NCI-H2107 (cell line): ENCODE measurements around the gene PHF2.

Experiments
- DNase-seq: peaks from one replicate; lab custom pipeline; 2025; lab: John Stamatoyannopoulos, UW

The PHF2 gene

GRCh38 chr9:93568169-93568568 lies 8.2 kb upstream of the PHF2 start:
- DNase-seq, result no peak

- no peak for DNase-seq
Measured at GRCh38 chr9:93569621-93570174, 6.7 kb upstream of the PHF2 start.

- no peak for DNase-seq
Measured at GRCh38 chr9:93572221-93572620, 4.2 kb upstream of the PHF2 start.

- DNase-seq, result no peak
Measured at GRCh38 chr9:93572636-93573515, 3.5 kb upstream of the PHF2 start.

GRCh38 chr9:93573516-93573828 lies 2.9 kb upstream of the PHF2 start:
- no peak for DNase-seq

- DNase-seq, result no peak
Measured at GRCh38 chr9:93574091-93574899, 2.1 kb upstream of the PHF2 start.

- DNase-seq, result no peak
Measured at GRCh38 chr9:93574900-93575795, 1.2 kb upstream of the PHF2 start.

GRCh38 chr9:93575796-93576257 lies 557 bp upstream of the PHF2 start:
- no peak for DNase-seq

GRCh38 chr9:93577078-93577974 lies 942 bp downstream of the PHF2 start:
- no peak for DNase-seq

- no peak for DNase-seq
Measured at GRCh38 chr9:93577975-93578682, 1.7 kb downstream of the PHF2 start.

- DNase-seq, result no peak
Measured at GRCh38 chr9:93578844-93579243, 2.5 kb downstream of the PHF2 start.

GRCh38 chr9:93579711-93580516 lies 3.5 kb downstream of the PHF2 start:
- no peak for DNase-seq

GRCh38 chr9:93580654-93581380 lies 4.4 kb downstream of the PHF2 start:
- no peak for DNase-seq

GRCh38 chr9:93582115-93582514 lies 5.7 kb downstream of the PHF2 start:
- DNase-seq, result no peak

GRCh38 chr9:93582550-93582949 lies 6.2 kb downstream of the PHF2 start:
- no peak for DNase-seq

- no peak for DNase-seq
Measured at GRCh38 chr9:93585259-93585658, 8.9 kb downstream of the PHF2 start.

GRCh38 chr9:93585695-93586094 lies 9.3 kb downstream of the PHF2 start:
- DNase-seq, result no peak

- no peak for DNase-seq
Measured at GRCh38 chr9:93586290-93587057, 10.1 kb downstream of the PHF2 start.
